CD8-positive, alpha-beta memory T cell (primary cell): Measurements from ENCODE around the gene SCAPER. TPM values are rescaled to one million over a fixed set of nuclear protein-coding genes. Genes with fewer than 3 reads are reported as not detected.
"Not testable (repeated sequence)": the region's sequence is repeated elsewhere in the genome, so short reads cannot be mapped to it uniquely, and the experiment has no call there.

ENCODE experiments used
- CTCF ChIA-PET: fragments of 350-600 bp; sonication (Branson Sonifier 250); formaldehyde crosslinking; loops from one replicate; lab custom pipeline; 2021; ENCODE audit warnings: antibody characterized with exemption; lab: Charles Lee
- POLR2A ChIA-PET: fragments of 350-600 bp; sonication (Branson Sonifier 250); formaldehyde crosslinking; loops from one replicate; lab custom pipeline; 2021; ENCODE audit warnings: antibody characterized with exemption; lab: Charles Lee
- DNase-seq, 5 donors: peaks; one replicate each; pipeline versions ENCODE4 v3.0.0 to v3.0.0-alpha.2; 2020 to 2022; ENCODE audit warnings: mixed read lengths in 1 of 5
- H3K27ac ChIP-seq: one replicate; pipeline ENCODE4 v1.7.0; 2013; ENCODE audit warnings: low read depth, mild to moderate bottlenecking, low read length, moderate library complexity
- H3K27me3 ChIP-seq: 2 replicates; pipeline ENCODE4 v1.7.0; 2013; ENCODE audit warnings: low read length, mild to moderate bottlenecking; ENCODE audit not compliant: insufficient read depth, poor library complexity, severe bottlenecking
- H3K36me3 ChIP-seq: 2 replicates; pipeline ENCODE4 v1.7.0; 2013; ENCODE audit warnings: mild to moderate bottlenecking, low read length, moderate library complexity; ENCODE audit not compliant: insufficient read depth
- H3K4me1 ChIP-seq: 2 replicates; pipeline ENCODE4 v1.7.0; 2013; ENCODE audit warnings: mild to moderate bottlenecking, low read length, moderate library complexity; ENCODE audit not compliant: insufficient read depth
- H3K4me3 ChIP-seq: 2 replicates; pipeline ENCODE4 v1.7.0; 2013; ENCODE audit warnings: mild to moderate bottlenecking, low read length
- H3K9me3 ChIP-seq: 2 replicates; pipeline ENCODE4 v1.7.0; 2013; ENCODE audit warnings: mild to moderate bottlenecking, low read length
- H3K27ac Mint-ChIP-seq, 8 donors: one replicate each; pipeline ENCODE4 v1.8.0; 2020 to 2021; ENCODE audit warnings: mixed read lengths in 8 of 8, mild to moderate bottlenecking in 6 of 8, inconsistent platforms in 3 of 8, moderate library complexity in 3 of 8
- H3K27me3 Mint-ChIP-seq, 2 donors: one replicate each; pipeline ENCODE4 v1.8.0; 2020 to 2021; ENCODE audit warnings: mixed read lengths in 2 of 2, mild to moderate bottlenecking in 1 of 2, moderate library complexity in 1 of 2
- H3K36me3 Mint-ChIP-seq, 3 donors: one replicate each; pipeline ENCODE4 v1.8.0; 2020 to 2021; ENCODE audit warnings: mixed read lengths in 3 of 3, inconsistent platforms in 1 of 3, mild to moderate bottlenecking in 1 of 3
- H3K4me1 Mint-ChIP-seq, 3 donors: one replicate each; pipeline ENCODE4 v1.8.0; 2020 to 2021; ENCODE audit warnings: mixed read lengths in 3 of 3, inconsistent platforms in 1 of 3, mild to moderate bottlenecking in 1 of 3
- H3K4me3 Mint-ChIP-seq, 7 donors: one replicate each; pipeline ENCODE4 v1.8.0; 2020 to 2021; ENCODE audit warnings: mixed read lengths in 7 of 7, mild to moderate bottlenecking in 6 of 7, moderate library complexity in 4 of 7, inconsistent platforms in 2 of 7
- H3K9me3 Mint-ChIP-seq, 5 donors: one replicate each; pipeline ENCODE4 v1.8.0; 2020 to 2022; ENCODE audit warnings: mixed read lengths in 5 of 5, mild to moderate bottlenecking in 3 of 5, moderate library complexity in 2 of 5, inconsistent platforms in 1 of 5
- polyA plus RNA-seq: library from polyadenylated mRNA; unstranded; fragments of 300-500 nt; fragmentation: Illumina TruSeq; gene quantifications from one replicate; pipeline ENCODE4 v1.2.3, GENCODE V29; 2021
- total RNA-seq, 2 experiments: library from RNA; stranded (reverse); gene quantifications; one replicate each; pipeline ENCODE4 v1.2.3, GENCODE V29; 2021

The SCAPER gene
- total and polyA plus RNA-seq, 3 experiments from 2014 or later: 15.5 to 26.6 (median 16.0) TPM

- DNase-seq: no peak
- Histone ChIP-seq H3K4me1 (no peaks in the 10 kb centered on the region), H3K27me3 (no peaks in the 10 kb centered on the region), H3K36me3 (no peaks in the 10 kb centered on the region), H3K4me3 (no peak overlapping the region), H3K9me3 (no peaks in the 10 kb centered on the region), H3K27ac (no peak overlapping the region)
- no peaks in the 10 kb centered on the region for H3K27me3 Mint-ChIP-seq
- H3K36me3 Mint-ChIP-seq: peaks cover 30 to 61% (median 38%) of the 10 kb centered on the region in 3 donors
- H3K27ac Mint-ChIP-seq: no peak overlapping the region
- CTCF ChIA-PET: no interaction called here
- POLR2A ChIA-PET: no interaction called here
- H3K9me3 Mint-ChIP-seq: peaks cover 16 to 25% (median 20%) of the 10 kb centered on the region in 5 donors
- H3K4me1 Mint-ChIP-seq: peaks cover 0 to 6% (median 4%) of the 10 kb centered on the region in 3 donors
- H3K4me3 Mint-ChIP-seq: no peak overlapping the region
These were observed 186.3 kb downstream of the SCAPER start for GRCh38 chr15:76718863-76719262.

- ChIA-PET POLR2A (no interaction called here), CTCF (no interaction called here)
- Histone ChIP-seq H3K27ac (no peak overlapping the region), H3K4me1 (no peaks in the 10 kb centered on the region), H3K4me3 (no peak overlapping the region), H3K27me3 (no peaks in the 10 kb centered on the region), H3K9me3 (no peaks in the 10 kb centered on the region), H3K36me3 (no peaks in the 10 kb centered on the region)
- DNase-seq: no peak
- H3K36me3 Mint-ChIP-seq: peaks cover 32 to 60% (median 45%) of the 10 kb centered on the region in 3 donors
- no peak overlapping the region for H3K4me3 Mint-ChIP-seq
- H3K27me3 Mint-ChIP-seq: no peaks in the 10 kb centered on the region
- H3K4me1 Mint-ChIP-seq: peaks cover 13 to 23% (median 15%) of the 10 kb centered on the region in 3 donors
- peaks cover 15 to 30% (median 19%) of the 10 kb centered on the region in 5 donors for H3K9me3 Mint-ChIP-seq
- no peak overlapping the region for H3K27ac Mint-ChIP-seq
These were observed 190.2 kb downstream of the SCAPER start for GRCh38 chr15:76714950-76715349.

GRCh38 chr15:76711351-76711827, 193.8 kb downstream of the SCAPER start:
- peaks cover 0 to 1% of the 10 kb centered on the region in 2 donors for H3K27me3 Mint-ChIP-seq
- peak overlapping the region in 1 of 8 donors; percentile 46 for H3K27ac Mint-ChIP-seq
- peak in 1 of 5 donors; percentile 10 for DNase-seq
- no peak overlapping the region for H3K4me3 ChIP-seq
- peaks cover 13 to 25% (median 20%) of the 10 kb centered on the region in 3 donors for H3K4me1 Mint-ChIP-seq
- no peaks in the 10 kb centered on the region for H3K4me1 ChIP-seq
- no peaks in the 10 kb centered on the region for H3K36me3 ChIP-seq
- POLR2A ChIA-PET: interaction anchor here (0.6 kb wide), 1 partner anchor 876 kb away, joined by 6 read pairs; no protein-coding TSS in a partner anchor
- H3K9me3 Mint-ChIP-seq: peaks cover 2 to 14% (median 5%) of the 10 kb centered on the region in 5 donors
- no peaks in the 10 kb centered on the region for H3K9me3 ChIP-seq
- peaks cover 29 to 40% (median 33%) of the 10 kb centered on the region in 3 donors for H3K36me3 Mint-ChIP-seq
- H3K27ac ChIP-seq: no peak overlapping the region
- no peaks in the 10 kb centered on the region for H3K27me3 ChIP-seq
- CTCF ChIA-PET: no interaction called here
- H3K4me3 Mint-ChIP-seq: no peak overlapping the region

GRCh38 chr15:76704032-76704431, 201.1 kb downstream of the SCAPER start:
- H3K27ac ChIP-seq, H3K9me3 ChIP-seq, H3K9me3 Mint-ChIP-seq, H3K4me3 Mint-ChIP-seq, POLR2A ChIA-PET, CTCF ChIA-PET, H3K4me3 ChIP-seq, H3K27me3 Mint-ChIP-seq, H3K4me1 ChIP-seq, H3K27me3 ChIP-seq, DNase-seq, H3K36me3 ChIP-seq: not testable (repeated sequence)
- Mint-ChIP-seq H3K36me3 (peaks cover 20 to 48% (median 28%) of the 10 kb centered on the region in 3 donors), H3K4me1 (peaks cover 6 to 20% (median 10%) of the 10 kb centered on the region in 3 donors), H3K27ac (peak overlapping the region in 1 of 8 donors; percentile 17)

- CTCF ChIA-PET: no interaction called here
- no peaks in the 10 kb centered on the region for H3K4me1 Mint-ChIP-seq
- H3K9me3 Mint-ChIP-seq: no peaks in the 10 kb centered on the region
- no peaks in the 10 kb centered on the region for H3K27me3 Mint-ChIP-seq
- Histone ChIP-seq H3K4me3 (no peak overlapping the region), H3K27ac (no peak overlapping the region), H3K4me1 (no peaks in the 10 kb centered on the region), H3K36me3 (no peaks in the 10 kb centered on the region), H3K9me3 (no peaks in the 10 kb centered on the region), H3K27me3 (no peaks in the 10 kb centered on the region)
- H3K36me3 Mint-ChIP-seq: peaks cover 16 to 33% (median 20%) of the 10 kb centered on the region in 3 donors
- no peak overlapping the region for H3K4me3 Mint-ChIP-seq
- no peak for DNase-seq
- POLR2A ChIA-PET: no interaction called here
- peak overlapping the region in 1 of 8 donors; percentile 5 for H3K27ac Mint-ChIP-seq
These were observed 208.3 kb downstream of the SCAPER start for GRCh38 chr15:76696840-76697239.

- H3K4me1 ChIP-seq, H3K4me3 Mint-ChIP-seq, DNase-seq, POLR2A ChIA-PET, H3K9me3 Mint-ChIP-seq, H3K27me3 Mint-ChIP-seq, CTCF ChIA-PET, H3K36me3 ChIP-seq, H3K4me3 ChIP-seq, H3K27ac ChIP-seq, H3K4me1 Mint-ChIP-seq, H3K27me3 ChIP-seq, H3K9me3 ChIP-seq: not testable (repeated sequence)
- Mint-ChIP-seq H3K36me3 (peaks cover 9 to 13% (median 12%) of the 10 kb centered on the region in 3 donors), H3K27ac (peak overlapping the region in 1 of 8 donors; percentile 85)
These were observed 212.6 kb downstream of the SCAPER start for GRCh38 chr15:76692546-76692945.

- H3K4me1 Mint-ChIP-seq, DNase-seq, H3K27ac ChIP-seq, CTCF ChIA-PET, H3K27ac Mint-ChIP-seq, H3K4me3 Mint-ChIP-seq, H3K9me3 Mint-ChIP-seq, H3K27me3 Mint-ChIP-seq, H3K36me3 ChIP-seq, H3K4me3 ChIP-seq, H3K27me3 ChIP-seq, H3K4me1 ChIP-seq, H3K9me3 ChIP-seq, POLR2A ChIA-PET: not testable (repeated sequence)
- peaks cover 14 to 25% (median 18%) of the 10 kb centered on the region in 3 donors for H3K36me3 Mint-ChIP-seq
These were observed 217.5 kb downstream of the SCAPER start for GRCh38 chr15:76687592-76687991.

- no peak overlapping the region for H3K4me3 ChIP-seq
- no peaks in the 10 kb centered on the region for H3K36me3 ChIP-seq
- Mint-ChIP-seq H3K27me3 (no peaks in the 10 kb centered on the region), H3K27ac (no peak overlapping the region), H3K4me1 (no peaks in the 10 kb centered on the region), H3K36me3 (peaks cover 15 to 45% (median 22%) of the 10 kb centered on the region in 3 donors), H3K4me3 (no peak overlapping the region), H3K9me3 (peaks cover 0 to 5% (median 3%) of the 10 kb centered on the region in 5 donors)
- H3K4me1 ChIP-seq: no peaks in the 10 kb centered on the region
- no peak overlapping the region for H3K27ac ChIP-seq
- no peaks in the 10 kb centered on the region for H3K9me3 ChIP-seq
- DNase-seq: no peak
- ChIA-PET CTCF (no interaction called here), POLR2A (no interaction called here)
- no peaks in the 10 kb centered on the region for H3K27me3 ChIP-seq
These were observed 221.1 kb downstream of the SCAPER start for GRCh38 chr15:76684002-76684401.
